Caco-2 (cell line): Measurements from ENCODE around the gene GTF2B. TPM values are rescaled to one million over a fixed set of nuclear protein-coding genes. Genes with fewer than 3 reads are reported as not detected.
"Not testable (repeated sequence)": the region's sequence is repeated elsewhere in the genome, so short reads cannot be mapped to it uniquely, and the experiment has no call there.

ENCODE experiments used
- BruUV-seq: library from RNA; stranded (reverse); fragments of 400-500 nt; replicated peaks from 2 replicates; lab custom pipeline; 2021; lab: Mats Ljungman, UMichigan
- CTCF ChIA-PET: fragments of 300-600 bp; sonication (Branson Sonifier 250); formaldehyde crosslinking; loops from one replicate; lab custom pipeline; 2022; ENCODE audit warnings: antibody characterized with exemption; lab: Charles Lee
- POLR2A ChIA-PET: fragments of 300-600 bp; sonication (Branson Sonifier 250); formaldehyde crosslinking; loops from one replicate; lab custom pipeline; 2022; ENCODE audit warnings: antibody characterized with exemption; lab: Charles Lee
- DNase-seq, 2 experiments: peaks; one replicate each; pipeline versions ENCODE4 v3.0.0 to v3.0.0-alpha.2; 2020 to 2022
- H3K27me3 ChIP-seq: replicated peaks from 2 replicates; pipeline ENCODE4 v1.6.0; 2011; ENCODE audit warnings: low read length; ENCODE audit not compliant: control insufficient read depth, insufficient read depth
- H3K36me3 ChIP-seq: 2 replicates; pipeline ENCODE4 v1.5.1; 2011; ENCODE audit warnings: low read length; ENCODE audit not compliant: control insufficient read depth, insufficient read depth
- H3K4me1 ChIP-seq: fragments of 250-450 bp; sonication (Bioruptor Pico); 2 replicates; pipeline ENCODE4 v1.5.1; 2020; ENCODE audit warnings: mild to moderate bottlenecking
- H3K4me3 ChIP-seq: 2 replicates; pipeline ENCODE4 v1.5.1; 2011; ENCODE audit warnings: low read depth, mild to moderate bottlenecking, control low read depth, low read length
- H3K9me3 ChIP-seq: fragments of 250-450 bp; sonication (Bioruptor Pico); 2 replicates; pipeline ENCODE4 v1.5.1; 2020; ENCODE audit warnings: mild to moderate bottlenecking, moderate library complexity
- H3K27ac Mint-ChIP-seq: one replicate; pipeline ENCODE4 v1.8.0; 2022; ENCODE audit warnings: mixed read lengths; ENCODE audit not compliant: unreplicated experiment
- H3K27me3 Mint-ChIP-seq: one replicate; pipeline ENCODE4 v1.8.0; 2022; ENCODE audit warnings: mixed read lengths; ENCODE audit not compliant: insufficient read depth, unreplicated experiment
- H3K36me3 Mint-ChIP-seq: one replicate; pipeline ENCODE4 v1.8.0; 2022; ENCODE audit warnings: mild to moderate bottlenecking, mixed read lengths; ENCODE audit not compliant: insufficient read depth, unreplicated experiment
- H3K4me1 Mint-ChIP-seq: one replicate; pipeline ENCODE4 v1.8.0; 2022; ENCODE audit warnings: low read depth, mixed read lengths; ENCODE audit not compliant: unreplicated experiment
- H3K4me3 Mint-ChIP-seq: one replicate; pipeline ENCODE4 v1.8.0; 2022; ENCODE audit warnings: mild to moderate bottlenecking, moderate library complexity, mixed read lengths; ENCODE audit not compliant: unreplicated experiment
- H3K9me3 Mint-ChIP-seq: one replicate; pipeline ENCODE4 v1.8.0; 2022; ENCODE audit warnings: mixed read lengths; ENCODE audit not compliant: unreplicated experiment
- intact Hi-C: fragments of 100-400 bp; cut with micrococcal nuclease; formaldehyde crosslinking; loops from one replicate; pipeline ENCODE4 v1.10.0; 2022; ENCODE audit not compliant: unreplicated experiment
- total RNA-seq: library from RNA; stranded (reverse); gene quantifications from 2 replicates; pipeline ENCODE4 v1.2.3, GENCODE V29; 2022
- TF ChIP-seq, protein P1 (sequence below), 2 experiments: fragments of 200-600 bp in 1 of 2; IDR thresholded peaks; 1 replicate in 1 of 2; 2 replicates in 1 of 2; pipeline versions ENCODE4 v1.5.1 to v1.8.0; 2011 to 2022; ENCODE audit warnings: antibody characterized with exemption in 1 of 2, control low read depth in 1 of 2, inconsistent platforms in 1 of 2, low read depth in 1 of 2, low read length in 1 of 2, mild to moderate bottlenecking in 1 of 2, moderate library complexity in 1 of 2; ENCODE audit not compliant: insufficient read depth in 1 of 2, severe bottlenecking in 1 of 2, unreplicated experiment in 1 of 2

The GTF2B gene
- total RNA-seq, 1 experiment from 2014 or later, result 15.5 TPM

DNA sequence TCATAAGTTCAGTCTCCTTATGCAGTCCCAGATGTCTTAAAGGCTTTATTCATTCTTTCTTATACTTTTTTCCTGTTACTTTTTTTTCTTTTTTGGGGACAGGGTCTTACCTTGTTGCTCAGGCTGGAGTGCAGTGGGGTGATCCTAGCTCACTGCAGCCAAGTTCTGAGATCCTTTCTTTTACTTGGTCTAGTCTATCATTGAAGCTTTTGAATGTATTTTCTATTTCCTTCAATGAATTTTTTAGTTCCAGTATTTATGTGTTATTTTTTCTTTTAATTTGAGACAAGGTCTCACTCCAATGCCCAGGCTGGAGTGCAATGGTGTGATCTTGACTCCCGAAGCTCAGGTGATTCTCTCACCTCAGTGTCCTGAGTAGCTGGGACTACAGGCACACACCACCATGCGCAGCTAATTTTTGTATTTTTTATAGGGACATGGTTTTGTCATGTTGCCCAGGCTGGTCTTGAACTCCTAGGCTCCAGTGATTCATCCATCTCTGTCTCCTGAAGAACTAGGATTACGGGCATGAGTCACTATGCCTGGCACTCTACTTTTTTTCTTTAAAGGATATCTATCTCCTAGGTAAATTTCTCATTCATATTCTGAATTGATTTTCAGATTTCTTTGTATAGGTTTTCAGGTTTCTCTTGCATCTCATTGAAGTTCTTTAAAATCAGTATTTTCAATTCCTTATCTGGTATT, 26.1 kb upstream of the GTF2B start:
- TF ChIP-seq, protein P1, sequence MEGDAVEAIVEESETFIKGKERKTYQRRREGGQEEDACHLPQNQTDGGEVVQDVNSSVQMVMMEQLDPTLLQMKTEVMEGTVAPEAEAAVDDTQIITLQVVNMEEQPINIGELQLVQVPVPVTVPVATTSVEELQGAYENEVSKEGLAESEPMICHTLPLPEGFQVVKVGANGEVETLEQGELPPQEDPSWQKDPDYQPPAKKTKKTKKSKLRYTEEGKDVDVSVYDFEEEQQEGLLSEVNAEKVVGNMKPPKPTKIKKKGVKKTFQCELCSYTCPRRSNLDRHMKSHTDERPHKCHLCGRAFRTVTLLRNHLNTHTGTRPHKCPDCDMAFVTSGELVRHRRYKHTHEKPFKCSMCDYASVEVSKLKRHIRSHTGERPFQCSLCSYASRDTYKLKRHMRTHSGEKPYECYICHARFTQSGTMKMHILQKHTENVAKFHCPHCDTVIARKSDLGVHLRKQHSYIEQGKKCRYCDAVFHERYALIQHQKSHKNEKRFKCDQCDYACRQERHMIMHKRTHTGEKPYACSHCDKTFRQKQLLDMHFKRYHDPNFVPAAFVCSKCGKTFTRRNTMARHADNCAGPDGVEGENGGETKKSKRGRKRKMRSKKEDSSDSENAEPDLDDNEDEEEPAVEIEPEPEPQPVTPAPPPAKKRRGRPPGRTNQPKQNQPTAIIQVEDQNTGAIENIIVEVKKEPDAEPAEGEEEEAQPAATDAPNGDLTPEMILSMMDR (IDR thresholded peaks at IDR 0.05; ENCODE audit: insufficient read depth in 1 of 2, low read depth in 1 of 2, low read length in 1 of 2, severe bottlenecking in 1 of 2, unreplicated experiment in 1 of 2), result no peak
- H3K36me3 ChIP-seq, result no peaks in the 10 kb centered on the region
- ChIA-PET CTCF (no interaction called here), POLR2A (no interaction called here)
- H3K9me3 ChIP-seq, result 0 out of 2 replicates have a peak, but pooled peaks cover 3% of the 10 kb centered on the region
- no TSS peak for BruUV-seq
- H3K9me3 Mint-ChIP-seq, result peaks cover 15% of the 10 kb centered on the region
- H3K4me1 ChIP-seq, result no peaks in the 10 kb centered on the region
- no peak overlapping the region for H3K27ac Mint-ChIP-seq
- H3K27me3 ChIP-seq, result no peaks in the 10 kb centered on the region
- no peak overlapping the region for H3K4me3 Mint-ChIP-seq
- intact Hi-C loops, result no loop called here
- DNase-seq, result no peak
- H3K36me3 Mint-ChIP-seq, result no peaks in the 10 kb centered on the region
- no peak overlapping the region for H3K4me3 ChIP-seq
- peaks cover 3% of the 10 kb centered on the region for H3K27me3 Mint-ChIP-seq
- no peaks in the 10 kb centered on the region for H3K4me1 Mint-ChIP-seq

DNA sequence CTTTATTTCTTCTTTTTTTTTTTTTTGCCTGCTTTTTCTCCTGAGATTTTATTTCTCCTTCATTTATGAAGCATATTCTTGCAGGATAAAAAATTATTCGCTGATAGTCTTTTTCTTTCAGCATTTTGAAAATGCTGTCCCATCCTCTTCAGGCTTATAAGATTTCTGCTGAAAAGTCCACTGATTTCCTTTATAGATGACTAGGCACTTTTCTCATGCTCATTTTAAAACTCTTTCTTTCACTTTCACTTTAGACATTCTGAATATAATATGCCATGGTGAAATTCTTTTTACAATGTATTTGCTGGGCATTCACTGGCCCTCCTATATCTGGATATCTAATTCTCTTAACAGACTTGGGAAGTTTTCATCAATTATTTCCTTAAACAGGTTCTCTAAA, 25.5 kb upstream of the GTF2B start:
- POLR2A ChIA-PET, result no interaction called here
- TF ChIP-seq, protein P1 (IDR thresholded peaks at IDR 0.05; ENCODE audit: insufficient read depth in 1 of 2, low read depth in 1 of 2, low read length in 1 of 2, severe bottlenecking in 1 of 2, unreplicated experiment in 1 of 2), result no peak
- Mint-ChIP-seq H3K9me3 (peaks cover 15% of the 10 kb centered on the region), H3K4me1 (no peaks in the 10 kb centered on the region), H3K4me3 (no peak overlapping the region), H3K36me3 (no peaks in the 10 kb centered on the region), H3K27ac (no peak overlapping the region), H3K27me3 (peaks cover 3% of the 10 kb centered on the region)
- intact Hi-C loops, result no loop called here
- H3K9me3 ChIP-seq, result 0 out of 2 replicates have a peak, but pooled peaks cover 3% of the 10 kb centered on the region
- CTCF ChIA-PET, result no interaction called here
- no peak overlapping the region for H3K4me3 ChIP-seq
- no peaks in the 10 kb centered on the region for H3K27me3 ChIP-seq
- no peaks in the 10 kb centered on the region for H3K36me3 ChIP-seq
- DNase-seq, result no peak
- H3K4me1 ChIP-seq, result no peaks in the 10 kb centered on the region
- BruUV-seq, result no TSS peak

DNA sequence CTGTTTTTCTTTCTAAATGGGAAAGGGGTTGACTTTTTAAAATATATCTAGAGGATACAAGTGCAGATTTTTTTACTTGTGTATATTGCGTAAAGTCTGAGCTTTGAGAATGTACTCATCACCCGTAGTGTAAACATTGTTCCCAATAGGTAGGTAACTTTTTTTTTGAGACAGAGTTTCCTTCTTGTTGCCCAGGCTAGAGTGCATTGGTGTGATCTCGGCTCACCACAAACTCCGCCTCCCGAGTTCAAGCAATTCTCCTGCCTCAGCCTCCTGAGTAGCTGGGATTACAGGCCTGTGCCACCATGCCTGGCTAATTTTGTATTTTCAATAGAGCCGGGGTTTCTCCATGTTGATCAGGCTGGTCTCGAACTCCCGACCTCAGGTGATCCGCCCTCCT, 20.4 kb upstream of the GTF2B start:
- H3K4me3 ChIP-seq, BruUV-seq, H3K27me3 ChIP-seq, POLR2A ChIA-PET, H3K36me3 ChIP-seq, H3K4me1 ChIP-seq, H3K27ac Mint-ChIP-seq, DNase-seq, H3K9me3 ChIP-seq, H3K4me1 Mint-ChIP-seq, H3K36me3 Mint-ChIP-seq, H3K4me3 Mint-ChIP-seq, H3K27me3 Mint-ChIP-seq, intact Hi-C loops, CTCF ChIA-PET: not testable (repeated sequence)
- peaks cover 15% of the 10 kb centered on the region for H3K9me3 Mint-ChIP-seq
